Loucy (cell line): ENCODE results near the gene SELENOP.

Experiments used
- CTCF ChIP-seq: fragments of 200-600 bp; sonication (generic); conservative IDR thresholded peaks from 2 replicates; pipeline ENCODE4 v1.5.1; 2014; ENCODE audit warnings: mild to moderate bottlenecking, antibody characterized with exemption, low read length
- EZH2phosphoT487 ChIP-seq: fragments of 200-600 bp; IDR thresholded peaks from 2 replicates; pipeline ENCODE4 v1.6.1; 2018; ENCODE audit warnings: antibody characterized with exemption, mild to moderate bottlenecking, moderate library complexity, borderline replicate concordance

GRCh38 chr5:42836070-42836769 is 24.5 kb upstream of the SELENOP start:
- TF ChIP-seq EZH2phosphoT487 = no peak
- no peak for TF ChIP-seq CTCF
